SK-N-SH (cell line): ENCODE measurements around the gene NT5DC2. TPM values are rescaled to one million over a fixed set of nuclear protein-coding genes. Genes with fewer than 3 reads are reported as not detected.

Experiments used
- CTCF ChIA-PET: fragments of 300-600, 350-600 bp; formaldehyde crosslinking; extraction: SDS; loops from one replicate; lab custom pipeline; 2021; lab: Yijun Ruan, JAX
- POLR2A ChIA-PET: fragments of 350-600 bp; sonication (Branson Sonifier 250); formaldehyde crosslinking; extraction: SDS; loops from one replicate; lab custom pipeline; 2020; ENCODE audit warnings: antibody characterized with exemption, inconsistent platforms; lab: Yijun Ruan, JAX
- DNase-seq: peaks from one replicate; pipeline ENCODE4 v3.0.0; 2012
- H2AFZ ChIP-seq: fragments of 200-600 bp; sonication (generic); 2 replicates; pipeline ENCODE4 v1.8.1; 2016; ENCODE audit warnings: antibody characterized with exemption, mild to moderate bottlenecking, low read depth
- H3F3A ChIP-seq: fragments of 200-600 bp; sonication (generic); replicated peaks from 2 replicates; pipeline ENCODE3; 2016; ENCODE audit warnings: antibody characterized with exemption, mild to moderate bottlenecking; ENCODE audit not compliant: insufficient read depth
- H3K27ac ChIP-seq, 2 experiments: fragments of 200-500 bp in 1 of 2; fragments of 200-600 bp in 1 of 2; sonication (Bioruptor generic) in 1 of 2; sonication (generic), shearing (Covaris generic) in 1 of 2; 2 replicates each; pipeline versions ENCODE4 v1.5.1 to v1.6.1; 2014 to 2016; ENCODE audit warnings: low read depth in 2 of 2, inconsistent platforms in 1 of 2, low read length in 1 of 2, mild to moderate bottlenecking in 1 of 2, mixed read lengths in 1 of 2
- H3K27me3 ChIP-seq: fragments of 200-600 bp; sonication (generic), shearing (Covaris generic); 2 replicates; pipeline ENCODE4 v1.6.1; 2016; ENCODE audit warnings: mixed run types; ENCODE audit not compliant: insufficient read depth
- H3K36me3 ChIP-seq, 2 experiments: fragments of 200-500 bp in 1 of 2; fragments of 200-600 bp in 1 of 2; sonication (Bioruptor generic) in 1 of 2; sonication (generic) in 1 of 2; replicated peaks in 1 of 2; 2 replicates each; pipeline versions ENCODE3 to v1.5.1; 2014 to 2016; ENCODE audit warnings: low read length in 1 of 2, mild to moderate bottlenecking in 1 of 2; ENCODE audit not compliant: insufficient read depth in 2 of 2, control insufficient read depth in 1 of 2
- H3K4me1 ChIP-seq, 2 experiments: fragments of 200-500 bp in 1 of 2; fragments of 200-600 bp in 1 of 2; sonication (Bioruptor generic) in 1 of 2; sonication (generic), shearing (Covaris generic) in 1 of 2; 2 replicates each; pipeline versions ENCODE4 v1.5.1 to v1.6.1; 2014 to 2016; ENCODE audit warnings: low read depth in 1 of 2, low read length in 1 of 2, mixed run types in 1 of 2; ENCODE audit not compliant: insufficient read depth in 2 of 2, control insufficient read depth in 1 of 2
- H3K4me2 ChIP-seq: fragments of 200-600 bp; sonication (generic), shearing (Covaris generic); 2 replicates; pipeline ENCODE4 v1.6.1; 2017; ENCODE audit warnings: mixed run types
- H3K4me3 ChIP-seq, 2 experiments: fragments of 200-500 bp in 1 of 2; fragments of 200-600 bp in 1 of 2; sonication (Bioruptor generic) in 1 of 2; sonication (generic), shearing (Covaris generic) in 1 of 2; 2 replicates each; pipeline versions ENCODE4 v1.5.1 to v1.8.1; 2014 to 2016; ENCODE audit warnings: low read depth in 2 of 2, inconsistent platforms in 1 of 2, low read length in 1 of 2, mild to moderate bottlenecking in 1 of 2, mixed read lengths in 1 of 2, moderate library complexity in 1 of 2
- H3K79me2 ChIP-seq: fragments of 200-600 bp; sonication (generic); 2 replicates; pipeline ENCODE4 v1.8.1; 2017; ENCODE audit warnings: mild to moderate bottlenecking; ENCODE audit not compliant: insufficient read depth
- H3K9ac ChIP-seq: fragments of 200-600 bp; sonication (generic); 2 replicates; pipeline ENCODE4 v1.6.1; 2017; ENCODE audit warnings: mixed run types
- H3K9me2 ChIP-seq: fragments of 200-600 bp; sonication (generic); 2 replicates; pipeline ENCODE4 v1.6.1; 2017; ENCODE audit warnings: mixed run types
- H3K9me3 ChIP-seq: fragments of 200-600 bp; sonication (generic); 2 replicates; pipeline ENCODE4 v1.6.1; 2017; ENCODE audit warnings: mixed run types, mild to moderate bottlenecking, moderate library complexity
- H4K20me1 ChIP-seq: fragments of 200-600 bp; sonication (generic); 2 replicates; pipeline ENCODE4 v1.6.1; 2017; ENCODE audit warnings: mild to moderate bottlenecking, mixed run types; ENCODE audit not compliant: insufficient read depth
- EP300 ChIP-seq, 2 experiments: IDR thresholded peaks; 2 replicates each; pipeline versions ENCODE4 v1.4.0 to v1.6.1; 2012; ENCODE audit warnings: borderline replicate concordance in 1 of 2, low read depth in 1 of 2, low read length in 1 of 2
- RCOR1 ChIP-seq: fragments of 150-350 bp; IDR thresholded peaks from 2 replicates; pipeline ENCODE4 v1.6.1; 2017; ENCODE audit warnings: antibody characterized with exemption, low read length
- SIN3A ChIP-seq: IDR thresholded peaks from 2 replicates; pipeline ENCODE4 v1.6.1; 2012; ENCODE audit warnings: low read depth, mild to moderate bottlenecking, low read length, moderate library complexity, borderline replicate concordance
- WGBS: methylation state at CpG from one replicate; pipeline ENCODE4 v1.1.6; 2017; ENCODE audit warnings: low lambda C conversion rate; 5-methylcytosine and 5-hydroxymethylcytosine counted together
- polyA plus RNA-seq, 3 experiments: library from polyadenylated mRNA; depleted of rRNA; stranded (reverse); fragments of >200 nt; gene quantifications; 2 replicates each; pipeline ENCODE4 v1.2.3, GENCODE V29; 2012
- TF ChIP-seq, protein P1 (sequence below): IDR thresholded peaks from 2 replicates; pipeline ENCODE4 v1.6.1; 2012; ENCODE audit warnings: mild to moderate bottlenecking, low read depth, low read length, moderate library complexity
- TF ChIP-seq, protein P2 (sequence below): fragments of 150-350 bp; IDR thresholded peaks from 2 replicates; pipeline ENCODE4 v1.6.1; 2017; ENCODE audit warnings: antibody characterized with exemption, low read length, low read depth, borderline replicate concordance

Gene NT5DC2
- polyA plus RNA-seq, 1 of the 3 experiments (the other 2 are of a cell fraction): 113 TPM

DNA sequence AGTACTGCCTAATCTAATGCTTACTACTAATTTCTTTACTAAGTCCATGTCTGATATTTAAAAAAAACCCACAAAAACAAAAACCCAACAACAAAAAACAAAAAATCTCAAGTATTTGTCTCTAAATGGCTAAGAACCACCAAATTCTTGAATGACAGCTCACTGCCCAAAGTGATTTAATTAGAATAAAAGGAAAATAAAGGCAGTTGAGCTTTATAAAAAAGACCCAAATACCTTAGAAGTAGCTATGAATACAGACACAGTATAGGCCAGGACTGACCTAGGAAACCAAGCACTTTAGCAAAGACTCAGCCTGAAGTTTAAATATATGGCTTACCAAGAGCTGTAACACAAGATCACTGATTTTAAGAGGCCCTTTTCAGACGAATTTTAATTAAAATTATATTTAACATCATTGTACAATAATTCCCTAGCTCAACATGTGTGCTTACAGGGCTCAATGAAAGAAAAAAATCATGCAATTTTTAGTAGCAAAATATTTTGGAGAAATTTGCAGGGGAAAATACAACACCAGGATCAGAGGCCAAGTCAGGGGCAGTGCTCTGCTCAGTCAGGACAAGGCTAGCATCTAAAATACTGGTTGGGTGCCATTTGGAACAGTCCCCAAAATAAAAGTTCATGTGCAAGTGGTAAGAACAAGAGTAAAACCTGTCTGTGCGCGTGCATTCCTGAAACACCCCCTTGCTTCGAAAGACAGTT is 27.5 kb upstream of the NT5DC2 start (continued):
- TF ChIP-seq, protein P1, sequence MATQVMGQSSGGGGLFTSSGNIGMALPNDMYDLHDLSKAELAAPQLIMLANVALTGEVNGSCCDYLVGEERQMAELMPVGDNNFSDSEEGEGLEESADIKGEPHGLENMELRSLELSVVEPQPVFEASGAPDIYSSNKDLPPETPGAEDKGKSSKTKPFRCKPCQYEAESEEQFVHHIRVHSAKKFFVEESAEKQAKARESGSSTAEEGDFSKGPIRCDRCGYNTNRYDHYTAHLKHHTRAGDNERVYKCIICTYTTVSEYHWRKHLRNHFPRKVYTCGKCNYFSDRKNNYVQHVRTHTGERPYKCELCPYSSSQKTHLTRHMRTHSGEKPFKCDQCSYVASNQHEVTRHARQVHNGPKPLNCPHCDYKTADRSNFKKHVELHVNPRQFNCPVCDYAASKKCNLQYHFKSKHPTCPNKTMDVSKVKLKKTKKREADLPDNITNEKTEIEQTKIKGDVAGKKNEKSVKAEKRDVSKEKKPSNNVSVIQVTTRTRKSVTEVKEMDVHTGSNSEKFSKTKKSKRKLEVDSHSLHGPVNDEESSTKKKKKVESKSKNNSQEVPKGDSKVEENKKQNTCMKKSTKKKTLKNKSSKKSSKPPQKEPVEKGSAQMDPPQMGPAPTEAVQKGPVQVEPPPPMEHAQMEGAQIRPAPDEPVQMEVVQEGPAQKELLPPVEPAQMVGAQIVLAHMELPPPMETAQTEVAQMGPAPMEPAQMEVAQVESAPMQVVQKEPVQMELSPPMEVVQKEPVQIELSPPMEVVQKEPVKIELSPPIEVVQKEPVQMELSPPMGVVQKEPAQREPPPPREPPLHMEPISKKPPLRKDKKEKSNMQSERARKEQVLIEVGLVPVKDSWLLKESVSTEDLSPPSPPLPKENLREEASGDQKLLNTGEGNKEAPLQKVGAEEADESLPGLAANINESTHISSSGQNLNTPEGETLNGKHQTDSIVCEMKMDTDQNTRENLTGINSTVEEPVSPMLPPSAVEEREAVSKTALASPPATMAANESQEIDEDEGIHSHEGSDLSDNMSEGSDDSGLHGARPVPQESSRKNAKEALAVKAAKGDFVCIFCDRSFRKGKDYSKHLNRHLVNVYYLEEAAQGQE: no peak

DNA sequence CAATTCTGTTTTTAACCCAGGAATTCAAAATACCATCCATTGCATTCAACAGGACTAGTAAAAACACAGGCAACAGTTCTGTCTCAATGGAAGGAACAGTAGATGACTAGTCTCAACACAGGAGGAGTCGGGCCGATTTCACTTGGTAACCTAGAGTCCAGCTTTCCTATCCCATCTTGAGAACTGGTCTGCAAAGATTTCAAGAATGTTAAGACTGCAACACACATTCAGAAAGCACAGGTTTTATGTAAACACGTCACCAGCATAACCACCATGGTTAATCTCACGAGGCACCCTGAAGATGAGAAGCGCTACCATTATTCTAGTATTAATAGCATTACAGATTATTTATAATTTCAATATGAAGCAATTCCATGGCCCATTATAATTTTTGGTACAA is 24.8 kb upstream of the NT5DC2 start:
- Histone ChIP-seq H4K20me1 (0 out of 2 replicates have a peak, but pooled peaks cover 4% of the 10 kb centered on the region), H3K9ac (no peak overlapping the region), H3K4me2 (no peak overlapping the region), H3F3A (peaks cover 7% of the 10 kb centered on the region), H3K9me3 (no peaks in the 10 kb centered on the region), H3K4me1 (peaks cover 7 to 8% of the 10 kb centered on the region in 2 experiments; a peak in 2 of 4 replicates), H3K79me2 (no peaks in the 10 kb centered on the region), H3K27me3 (no peaks in the 10 kb centered on the region), H3K36me3 (peaks cover 73 to 78% of the 10 kb centered on the region in 2 experiments), H3K4me3 (no peak overlapping the region), H3K9me2 (no peaks in the 10 kb centered on the region), H3K27ac (no peak overlapping the region), H2AFZ (no peak overlapping the region)
- no peak for DNase-seq
- WGBS: 95% methylated on average over 5 of the region's 5 CpGs
- ChIA-PET POLR2A (no interaction called here), CTCF (no interaction called here)
- no peak for TF ChIP-seq SIN3A
- TF ChIP-seq RCOR1: no peak
- TF ChIP-seq EP300 (IDR thresholded peaks at IDR 0.05; ENCODE audit: borderline replicate concordance in 1 of 2, low read depth in 1 of 2, low read length in 1 of 2): no peak
- TF ChIP-seq, protein P2, sequence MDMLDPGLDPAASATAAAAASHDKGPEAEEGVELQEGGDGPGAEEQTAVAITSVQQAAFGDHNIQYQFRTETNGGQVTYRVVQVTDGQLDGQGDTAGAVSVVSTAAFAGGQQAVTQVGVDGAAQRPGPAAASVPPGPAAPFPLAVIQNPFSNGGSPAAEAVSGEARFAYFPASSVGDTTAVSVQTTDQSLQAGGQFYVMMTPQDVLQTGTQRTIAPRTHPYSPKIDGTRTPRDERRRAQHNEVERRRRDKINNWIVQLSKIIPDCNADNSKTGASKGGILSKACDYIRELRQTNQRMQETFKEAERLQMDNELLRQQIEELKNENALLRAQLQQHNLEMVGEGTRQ: no peak
